Activated T-helper 1 cell treated with anti-CD3 and anti-CD28 coated beads, Interleukin-12 subunit alpha, Interleukin-12 subunit beta, Interleukin-2, Interleukin-4 antibody, amounts not matched to agents 30 ng/mL and 10 ng/mL and 1 ng/mL, durations not matched to agents 14 hours and 24 hours and 36 hours (primary cell): ENCODE measurements around the gene TUBA4B. TPM values are rescaled to one million over a fixed set of nuclear protein-coding genes. Genes with fewer than 3 reads are reported as not detected.
"Not testable (repeated sequence)": the region's sequence is repeated elsewhere in the genome, so short reads cannot be mapped to it uniquely, and the experiment has no call there.

ENCODE experiments used
- DNase-seq: peaks from one replicate; pipeline ENCODE4 v3.0.0; 2021; ENCODE audit warnings: low spot score
- H3K27ac Mint-ChIP-seq: one replicate; pipeline ENCODE4 v1.8.0; 2021; ENCODE audit warnings: mild to moderate bottlenecking, mixed read lengths
- H3K27me3 Mint-ChIP-seq: one replicate; pipeline ENCODE4 v1.8.0; 2022; ENCODE audit warnings: mild to moderate bottlenecking, moderate library complexity, mixed read lengths; ENCODE audit not compliant: insufficient read depth
- H3K36me3 Mint-ChIP-seq: one replicate; pipeline ENCODE4 v1.8.0; 2021; ENCODE audit warnings: low read depth, mixed read lengths
- H3K4me1 Mint-ChIP-seq: one replicate; pipeline ENCODE4 v1.8.0; 2021; ENCODE audit warnings: low read depth, mixed read lengths
- H3K4me3 Mint-ChIP-seq: one replicate; pipeline ENCODE4 v1.8.0; 2021; ENCODE audit warnings: mild to moderate bottlenecking, moderate library complexity, mixed read lengths
- H3K9me3 Mint-ChIP-seq: one replicate; pipeline ENCODE4 v1.8.0; 2021; ENCODE audit warnings: mixed read lengths
- intact Hi-C: fragments of 100-400 bp; cut with micrococcal nuclease; formaldehyde crosslinking; loops from one replicate; pipeline ENCODE4 v1.15.1; 2024
- total RNA-seq: library from RNA; stranded (reverse); gene quantifications from 2 replicates; pipeline ENCODE4 v1.2.3, GENCODE V29; 2022

Gene TUBA4B
- total RNA-seq, 1 donor from 2014 or later, result not detected

DNA sequence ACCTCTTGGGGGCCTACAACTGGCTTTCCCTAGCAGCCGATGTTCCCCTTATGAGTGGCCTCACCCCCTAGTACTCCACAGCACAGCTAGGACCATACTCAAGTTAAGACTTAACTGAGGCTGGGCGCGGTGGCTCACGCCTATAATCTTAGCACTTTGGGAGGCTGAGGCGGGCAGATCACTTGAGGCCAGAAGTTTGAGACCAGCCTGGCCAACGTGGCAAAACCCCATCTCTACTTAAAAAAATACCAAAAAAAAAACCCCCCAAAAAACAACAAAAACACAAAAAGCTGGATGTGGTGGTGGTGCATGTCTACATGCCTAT is 34.0 kb downstream of the TUBA4B start:
- H3K9me3 Mint-ChIP-seq, H3K27ac Mint-ChIP-seq, DNase-seq, intact Hi-C loops, H3K4me1 Mint-ChIP-seq, H3K4me3 Mint-ChIP-seq: not testable (repeated sequence)
- Mint-ChIP-seq H3K27me3 (peaks cover 10% of the 10 kb centered on the region), H3K36me3 (peaks cover 21% of the 10 kb centered on the region)

DNA sequence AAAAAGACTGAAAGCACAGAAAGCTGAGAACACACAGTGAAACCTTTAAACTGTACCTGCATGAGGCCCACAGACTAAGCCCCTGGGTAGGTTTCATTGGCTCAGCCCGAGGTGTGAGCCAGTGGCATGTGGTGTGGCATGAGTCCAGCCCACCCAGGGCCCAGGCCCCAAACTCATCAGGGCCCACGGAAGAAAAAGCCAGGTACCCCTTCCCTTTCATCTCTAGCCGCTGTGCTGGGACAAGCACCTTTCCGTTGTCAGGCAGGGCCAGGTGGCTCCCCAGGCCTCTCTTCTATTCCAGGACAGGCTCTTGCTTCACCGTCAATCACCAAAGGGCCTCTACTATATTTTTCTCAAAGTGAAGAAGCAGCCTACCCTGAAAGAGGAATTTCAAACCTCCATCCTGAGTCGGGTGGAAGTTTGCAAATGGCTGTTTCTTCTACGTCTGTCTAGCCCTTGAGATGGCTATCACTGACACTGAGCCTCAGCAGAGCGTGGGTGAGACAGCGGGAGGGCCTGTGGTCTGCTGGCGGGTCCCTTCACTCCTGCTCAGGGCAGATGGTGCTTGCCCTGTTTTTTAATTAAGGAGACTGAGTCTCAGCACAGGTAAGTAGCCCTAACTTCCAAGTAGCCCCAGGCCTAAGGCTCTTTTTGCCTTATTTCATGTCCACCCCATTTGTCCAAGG is 34.7 kb downstream of the TUBA4B start:
- intact Hi-C loops, result no loop called here
- DNase-seq, result no peak
- Mint-ChIP-seq H3K4me3 (no peak overlapping the region), H3K36me3 (peaks cover 16% of the 10 kb centered on the region), H3K9me3 (no peaks in the 10 kb centered on the region), H3K27me3 (peaks cover 14% of the 10 kb centered on the region), H3K4me1 (no peaks in the 10 kb centered on the region), H3K27ac (no peak overlapping the region)

DNA sequence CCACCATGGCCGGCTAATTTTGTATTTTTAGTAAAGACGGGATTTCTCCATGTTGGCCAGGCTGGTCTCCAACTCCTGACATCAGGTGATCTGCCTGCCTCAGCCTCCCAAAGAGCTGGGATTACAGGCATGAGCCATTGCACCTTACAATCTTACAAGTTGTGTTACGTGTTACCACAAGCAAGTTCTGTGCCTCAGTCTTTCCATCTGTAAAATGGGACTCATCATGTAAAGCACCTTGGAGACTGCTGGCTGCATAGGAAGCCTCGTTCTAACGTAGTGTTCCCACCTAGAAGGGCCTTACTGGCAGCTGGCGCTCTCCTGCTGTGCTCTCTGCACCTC is 36.1 kb downstream of the TUBA4B start:
- Mint-ChIP-seq H3K36me3 (peaks cover 6% of the 10 kb centered on the region), H3K4me3 (no peak overlapping the region), H3K27me3 (peaks cover 14% of the 10 kb centered on the region), H3K9me3 (no peaks in the 10 kb centered on the region), H3K4me1 (peaks cover 4% of the 10 kb centered on the region), H3K27ac (no peak overlapping the region)
- intact Hi-C loops, result no loop called here
- no peak for DNase-seq

DNA sequence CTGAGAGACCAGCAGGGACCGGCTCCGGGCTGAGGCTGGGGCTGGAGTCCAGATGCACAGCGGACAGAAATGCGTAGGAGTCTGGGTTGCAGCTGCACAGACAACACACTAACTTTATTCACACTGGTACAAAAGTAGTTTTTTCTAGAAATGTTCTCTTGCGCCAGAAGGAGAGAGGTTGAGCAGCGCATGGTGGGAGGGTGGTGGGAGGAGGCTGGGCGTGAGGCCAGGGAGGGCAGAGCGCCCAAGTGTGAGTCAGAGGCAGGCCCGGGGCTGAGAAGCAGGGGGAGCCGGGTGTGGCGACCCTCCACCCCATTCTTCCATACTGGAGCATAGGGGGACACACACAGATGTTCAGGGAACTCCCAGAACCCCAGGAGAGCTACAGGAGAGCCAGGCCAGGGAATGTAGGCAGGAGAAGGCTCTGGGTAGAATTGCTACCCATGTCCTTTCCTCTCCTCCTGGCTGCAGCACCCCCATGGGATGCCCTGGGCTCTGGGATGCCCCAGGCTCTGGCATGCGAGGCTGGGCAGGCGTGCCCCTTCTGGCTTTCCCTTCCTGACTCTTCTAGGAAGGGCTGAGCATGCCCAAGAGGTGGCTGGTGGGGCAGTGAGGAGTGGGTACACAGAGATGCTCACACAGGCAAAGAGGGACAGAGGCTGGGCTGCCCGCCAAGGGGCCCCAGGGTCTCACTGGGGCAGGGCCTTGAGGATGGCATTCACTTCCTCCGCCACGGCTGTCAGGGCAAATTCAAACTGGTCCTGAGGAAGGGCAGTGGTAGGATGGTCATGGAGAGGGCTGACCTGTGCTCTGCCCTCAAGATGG is 36.7 kb downstream of the TUBA4B start:
- H3K27ac Mint-ChIP-seq, result no peak overlapping the region
- H3K4me3 Mint-ChIP-seq, result no peak overlapping the region
- intact Hi-C loops, result no loop called here
- no peak for DNase-seq
- H3K27me3 Mint-ChIP-seq, result peaks cover 14% of the 10 kb centered on the region
- peaks cover 6% of the 10 kb centered on the region for H3K36me3 Mint-ChIP-seq
- peaks cover 8% of the 10 kb centered on the region for H3K4me1 Mint-ChIP-seq
- H3K9me3 Mint-ChIP-seq, result no peaks in the 10 kb centered on the region

DNA sequence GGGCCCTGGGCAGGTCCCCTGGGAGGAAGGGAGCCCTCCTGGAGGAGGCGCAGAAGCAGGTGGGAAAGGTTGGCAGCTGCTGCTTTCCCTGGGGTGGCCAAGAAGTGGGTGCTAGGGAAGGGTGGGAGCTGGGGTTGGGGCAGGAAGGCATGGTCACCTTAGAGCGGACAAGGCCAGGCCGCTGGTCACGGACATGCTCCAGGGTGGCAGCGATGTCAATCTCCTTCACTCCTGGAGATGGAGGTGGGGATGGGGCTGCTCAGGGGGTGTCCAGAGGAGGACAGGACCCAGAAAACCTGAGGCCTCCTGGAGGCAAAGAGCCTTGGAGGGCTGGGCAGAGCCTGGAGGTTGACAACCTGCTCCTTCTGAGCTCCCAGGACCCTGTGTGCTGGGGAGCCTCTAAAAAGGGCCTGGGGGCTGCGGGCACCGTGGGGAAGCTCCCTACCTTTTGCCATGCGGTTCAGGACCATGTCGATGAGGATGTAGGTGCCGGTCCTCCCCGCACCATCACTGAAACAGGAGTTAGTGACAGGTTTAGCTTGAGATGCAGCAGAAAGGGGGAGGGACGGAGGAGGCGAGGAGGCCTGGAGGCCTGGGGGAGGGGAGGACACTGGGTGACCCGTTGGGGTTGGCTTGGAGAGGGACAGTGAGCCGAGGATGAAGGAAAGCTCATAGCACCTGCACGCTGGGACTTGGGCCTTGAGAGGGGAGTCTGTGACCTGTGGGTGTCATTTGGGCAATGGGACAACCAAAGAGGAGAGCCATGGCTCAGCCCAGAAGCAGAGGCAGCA is 37.5 kb downstream of the TUBA4B start:
- Mint-ChIP-seq H3K27ac (no peak overlapping the region), H3K9me3 (no peaks in the 10 kb centered on the region), H3K36me3 (peaks cover 4% of the 10 kb centered on the region), H3K4me3 (no peak overlapping the region), H3K4me1 (peaks cover 8% of the 10 kb centered on the region), H3K27me3 (peaks cover 14% of the 10 kb centered on the region)
- intact Hi-C loops, result no loop called here
- no peak for DNase-seq

DNA sequence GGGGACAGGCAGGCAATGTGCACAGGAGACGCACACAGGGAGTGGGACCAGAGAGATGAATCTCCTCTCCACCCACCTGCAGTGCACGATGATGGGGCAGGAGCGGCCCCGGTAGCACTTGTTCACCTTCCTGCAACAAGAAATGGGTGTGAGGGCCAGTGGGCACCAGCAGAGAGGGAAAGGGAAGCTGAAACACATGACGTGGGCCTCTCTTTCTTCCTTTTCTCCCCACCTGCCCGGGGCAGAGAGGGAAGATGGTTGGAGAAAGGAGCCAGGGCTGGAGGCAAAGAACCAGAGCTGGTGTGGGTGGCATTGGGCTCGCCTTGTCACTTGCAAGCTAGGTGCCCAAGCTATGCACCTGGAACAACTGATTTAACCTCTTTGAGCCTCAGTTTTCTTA is 38.4 kb downstream of the TUBA4B start:
- Mint-ChIP-seq H3K4me1 (peaks cover 8% of the 10 kb centered on the region), H3K36me3 (no peaks in the 10 kb centered on the region), H3K9me3 (no peaks in the 10 kb centered on the region), H3K27me3 (peaks cover 14% of the 10 kb centered on the region), H3K27ac (no peak overlapping the region), H3K4me3 (no peak overlapping the region)
- no peak for DNase-seq
- intact Hi-C loops, result no loop called here

DNA sequence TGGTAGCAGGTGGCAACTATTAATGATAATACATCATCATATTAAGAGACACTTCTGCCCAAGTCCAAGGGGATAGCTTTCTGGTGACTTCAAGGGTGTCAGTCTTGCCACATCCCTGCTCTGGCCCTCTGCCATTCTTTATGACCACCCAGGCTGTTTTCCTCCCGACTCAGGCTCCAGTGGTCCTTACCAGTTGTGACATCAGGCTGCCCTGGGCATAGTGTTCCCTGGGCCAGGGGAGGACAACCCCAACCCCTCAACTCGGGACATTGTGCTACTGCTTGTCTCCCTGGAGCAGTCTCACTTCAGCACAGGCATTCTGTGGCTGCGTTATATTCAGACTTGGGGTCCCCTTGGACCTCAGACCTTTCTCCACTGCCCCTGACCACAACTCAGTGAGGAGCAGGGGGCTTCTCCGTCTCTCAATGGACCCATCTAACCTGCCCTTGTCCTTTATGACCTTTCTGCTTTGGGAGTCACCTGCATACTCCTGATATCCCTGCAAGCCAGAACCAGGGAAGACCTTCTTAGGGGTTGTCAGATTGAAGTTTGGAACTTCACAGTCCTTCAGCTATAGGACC is 39.0 kb downstream of the TUBA4B start:
- H3K4me3 Mint-ChIP-seq, result no peak overlapping the region
- no peak overlapping the region for H3K27ac Mint-ChIP-seq
- H3K4me1 Mint-ChIP-seq, result peaks cover 8% of the 10 kb centered on the region
- peaks cover 14% of the 10 kb centered on the region for H3K27me3 Mint-ChIP-seq
- no peak for DNase-seq
- no peaks in the 10 kb centered on the region for H3K9me3 Mint-ChIP-seq
- H3K36me3 Mint-ChIP-seq, result no peaks in the 10 kb centered on the region
- intact Hi-C loops, result no loop called here

DNA sequence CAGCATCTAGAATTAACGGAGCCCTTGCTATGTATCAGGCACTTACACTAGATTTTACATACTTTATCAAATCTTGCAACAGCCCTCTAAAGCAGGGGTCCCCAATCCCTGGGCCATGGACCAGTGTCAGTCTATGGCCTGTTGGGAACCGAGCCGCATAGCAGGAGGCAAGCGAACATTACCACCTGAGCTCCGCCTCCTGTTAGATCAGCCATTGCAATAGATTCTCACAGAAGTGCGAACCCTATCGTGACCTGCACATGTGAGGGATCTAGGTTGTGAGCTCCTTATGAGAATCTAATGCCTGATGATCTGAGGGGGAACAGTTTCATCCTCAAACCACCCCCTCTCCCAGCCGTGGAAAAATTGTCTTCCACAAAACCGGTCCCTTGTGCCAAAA is 39.6 kb downstream of the TUBA4B start:
- Mint-ChIP-seq H3K9me3 (no peaks in the 10 kb centered on the region), H3K4me3 (no peak overlapping the region), H3K27me3 (peaks cover 14% of the 10 kb centered on the region), H3K27ac (no peak overlapping the region), H3K36me3 (no peaks in the 10 kb centered on the region), H3K4me1 (peaks cover 8% of the 10 kb centered on the region)
- intact Hi-C loops, result no loop called here
- no peak for DNase-seq

DNA sequence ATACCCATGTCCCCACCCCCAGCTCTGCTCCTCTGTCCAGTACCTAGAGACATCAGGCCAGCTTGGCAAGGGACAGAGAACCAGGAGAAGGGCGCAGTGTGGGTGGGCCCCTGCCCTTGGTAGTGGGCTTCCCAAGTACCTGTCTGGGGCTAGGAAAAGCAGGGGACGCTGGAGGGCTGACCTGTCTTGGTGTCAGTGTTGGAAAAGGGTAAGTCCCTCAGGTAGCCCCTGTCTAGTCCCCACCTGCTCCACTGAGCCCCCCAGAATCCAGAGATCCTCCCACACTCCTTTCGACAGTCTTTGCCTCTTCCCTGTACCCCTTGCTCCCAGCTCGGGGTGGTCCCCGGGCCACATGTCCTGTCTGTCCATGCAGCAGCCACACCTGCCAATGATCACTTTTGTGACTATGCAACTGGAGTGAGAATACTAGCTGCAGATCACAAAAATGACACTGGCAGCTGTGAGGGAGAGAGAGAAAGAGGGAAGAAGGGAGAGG is 40.7 kb downstream of the TUBA4B start:
- H3K4me3 Mint-ChIP-seq, result peak overlapping the region; percentile 80

DNA sequence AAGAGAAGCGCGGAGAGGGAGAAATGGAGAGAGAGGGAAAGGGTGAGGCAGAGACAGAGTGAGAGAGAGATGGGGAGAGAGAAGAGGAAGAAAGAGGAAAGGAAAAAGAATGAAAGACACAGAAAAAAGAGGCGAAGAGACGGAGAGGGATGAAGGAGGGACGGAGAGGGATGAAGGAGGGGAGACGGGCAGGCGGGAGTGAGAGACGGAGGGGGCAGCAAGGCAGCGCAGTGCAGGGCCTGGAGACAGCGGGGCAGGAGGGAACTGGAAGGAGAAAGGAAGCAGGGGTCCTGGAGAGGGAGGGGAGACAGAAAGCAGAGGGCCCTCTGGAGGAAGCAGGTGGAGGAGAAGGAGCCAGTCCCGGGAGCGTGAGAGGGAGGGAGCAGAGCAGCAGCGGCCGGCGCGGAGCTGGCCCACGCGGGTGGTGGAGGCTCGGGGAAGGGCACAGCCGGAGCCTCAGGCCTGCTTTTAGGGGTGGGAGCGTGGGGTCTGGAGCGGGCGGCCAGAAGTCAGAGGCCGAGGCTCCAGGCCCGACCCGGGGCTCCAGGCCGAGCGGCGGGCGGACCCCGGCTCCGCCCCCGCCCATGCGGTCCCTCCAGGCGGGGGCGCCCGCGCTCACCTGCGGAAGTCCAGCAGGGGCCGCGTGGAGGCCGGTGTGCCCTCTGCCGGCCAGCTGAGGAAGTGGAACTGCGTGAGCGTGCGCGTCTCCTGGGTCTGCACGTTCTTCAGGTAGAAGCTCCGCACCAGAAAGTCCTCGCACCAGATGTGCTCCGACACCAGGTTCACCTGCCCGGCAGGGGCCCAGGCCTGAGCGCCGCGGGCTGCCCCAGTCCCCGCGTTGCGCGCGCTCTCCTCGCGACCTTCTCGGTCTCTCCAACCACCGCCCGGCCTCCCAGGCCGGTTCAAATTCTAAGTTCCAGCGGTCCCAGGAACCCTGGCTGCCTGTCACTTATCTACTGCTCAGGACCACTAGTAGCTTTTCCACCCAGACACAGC is 41.6 kb downstream of the TUBA4B start:
- peak overlapping the region; percentile 87 for H3K27ac Mint-ChIP-seq
- H3K27me3 Mint-ChIP-seq, result peaks cover 17% of the 10 kb centered on the region
- H3K36me3 Mint-ChIP-seq, result no peaks in the 10 kb centered on the region
- peak overlapping the region; percentile 80 for H3K4me3 Mint-ChIP-seq
- intact Hi-C loops, result loop anchor here (1.0 to 2.0 kb wide), 7 partner anchors 15 to 118 kb away; partner anchors contain the start of genes ANKZF1, ATG9A, CNPPD1 and DNAJB2
- H3K9me3 Mint-ChIP-seq, result no peaks in the 10 kb centered on the region
- peak; percentile 87 for DNase-seq
- H3K4me1 Mint-ChIP-seq, result peaks cover 14% of the 10 kb centered on the region

More for the DNA sequence above, 40.7 kb downstream of the TUBA4B start:
- peaks cover 9% of the 10 kb centered on the region for H3K4me1 Mint-ChIP-seq
- H3K27ac Mint-ChIP-seq, result peak overlapping the region; percentile 87
- no peaks in the 10 kb centered on the region for H3K9me3 Mint-ChIP-seq
- peaks cover 14% of the 10 kb centered on the region for H3K27me3 Mint-ChIP-seq
- no peak for DNase-seq
- intact Hi-C loops, result loop anchor here (1.0 to 2.0 kb wide), 5 partner anchors 14 to 117 kb away; partner anchors contain the start of genes CNPPD1, DNAJB2, GLB1L and STK16
- H3K36me3 Mint-ChIP-seq, result no peaks in the 10 kb centered on the region

DNA sequence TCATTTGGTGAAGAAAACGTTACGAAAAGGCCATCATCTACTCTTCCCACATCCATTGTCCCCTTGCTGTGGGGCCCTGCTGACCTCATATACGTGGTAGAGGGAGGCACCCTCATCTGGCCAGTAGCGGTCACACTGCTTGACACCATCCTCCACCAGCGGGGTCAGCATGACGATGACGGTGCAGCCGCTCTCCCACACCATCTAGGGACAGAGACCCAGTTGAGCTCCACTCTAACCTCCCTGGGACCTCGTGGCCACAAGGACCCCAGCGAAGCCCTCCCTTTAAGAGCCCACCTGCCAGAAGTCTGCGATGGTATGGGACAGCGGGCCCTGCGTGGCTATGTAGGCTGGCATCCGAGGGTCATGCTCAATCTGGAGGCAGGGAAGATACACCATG is 43.1 kb downstream of the TUBA4B start:
- intact Hi-C loops, result no loop called here
- peaks cover 14% of the 10 kb centered on the region for H3K4me1 Mint-ChIP-seq
- H3K36me3 Mint-ChIP-seq, result no peaks in the 10 kb centered on the region
- no peaks in the 10 kb centered on the region for H3K9me3 Mint-ChIP-seq
- no peak overlapping the region for H3K27ac Mint-ChIP-seq
- no peak overlapping the region for H3K4me3 Mint-ChIP-seq
- DNase-seq, result no peak
- peaks cover 19% of the 10 kb centered on the region for H3K27me3 Mint-ChIP-seq
